MCF 10A (cell line): ENCODE data around the gene PRRX2. TPM values are rescaled to one million over a fixed set of nuclear protein-coding genes. Genes with fewer than 3 reads are reported as not detected.
"Not testable (repeated sequence)": the region's sequence is repeated elsewhere in the genome, so short reads cannot be mapped to it uniquely, and the experiment has no call there.

Source experiments
- BruUV-seq: library from RNA; stranded (reverse); fragments of 400-500 nt; replicated peaks from 2 replicates; lab custom pipeline; 2021; lab: Mats Ljungman, UMichigan
- CTCF ChIA-PET: fragments of 300-600 bp; sonication (Branson Sonifier 250); formaldehyde crosslinking; extraction: SDS; loops from one replicate; lab custom pipeline; 2021; ENCODE audit warnings: antibody characterized with exemption, inconsistent platforms; lab: Yijun Ruan, JAX
- POLR2A ChIA-PET: fragments of 300-600, 350-650 bp; sonication (Branson Sonifier 250); formaldehyde crosslinking; extraction: SDS; loops from one replicate; lab custom pipeline; 2020; ENCODE audit warnings: antibody characterized with exemption, inconsistent platforms; lab: Yijun Ruan, JAX
- DNase-seq: peaks from one replicate; pipeline ENCODE4 v3.0.0-alpha.2; 2018; ENCODE audit not compliant: unreplicated experiment
- H3K27ac Mint-ChIP-seq: one replicate; pipeline ENCODE4 v1.8.0; 2022; ENCODE audit warnings: mild to moderate bottlenecking, low read depth, mixed read lengths; ENCODE audit not compliant: unreplicated experiment
- H3K27me3 Mint-ChIP-seq: one replicate; pipeline ENCODE4 v1.8.0; 2022; ENCODE audit warnings: mixed read lengths; ENCODE audit not compliant: insufficient read depth, unreplicated experiment
- H3K36me3 Mint-ChIP-seq: one replicate; pipeline ENCODE4 v1.8.0; 2022; ENCODE audit warnings: mild to moderate bottlenecking, moderate library complexity, mixed read lengths; ENCODE audit not compliant: insufficient read depth, unreplicated experiment
- H3K4me1 Mint-ChIP-seq: one replicate; pipeline ENCODE4 v1.8.0; 2022; ENCODE audit warnings: mixed read lengths; ENCODE audit not compliant: insufficient read depth, unreplicated experiment
- H3K4me3 Mint-ChIP-seq: one replicate; pipeline ENCODE4 v1.8.0; 2022; ENCODE audit warnings: mild to moderate bottlenecking, moderate library complexity, mixed read lengths; ENCODE audit not compliant: unreplicated experiment
- H3K9me3 Mint-ChIP-seq: one replicate; pipeline ENCODE4 v1.8.0; 2022; ENCODE audit warnings: mixed read lengths; ENCODE audit not compliant: unreplicated experiment
- CTCF ChIP-seq: fragments of 200-600 bp; IDR thresholded peaks from one replicate; pipeline ENCODE4 v1.8.0; 2022; ENCODE audit warnings: antibody characterized with exemption, mild to moderate bottlenecking; ENCODE audit not compliant: unreplicated experiment
- intact Hi-C: fragments of 100-400 bp; cut with micrococcal nuclease; formaldehyde crosslinking; loops from 2 replicates; pipeline ENCODE4 v1.14.1; 2022
- total RNA-seq: library from RNA; stranded (reverse); gene quantifications from 2 replicates; pipeline ENCODE4 v1.2.3, GENCODE V29; 2022

PRRX2 gene
- total RNA-seq, 1 experiment from 2014 or later = not detected

GRCh38 chr9:129635099-129636065 is 30.1 kb upstream of the PRRX2 start:
- Mint-ChIP-seq H3K27ac (no peak overlapping the region), H3K9me3 (no peaks in the 10 kb centered on the region), H3K4me1 (peaks cover 16% of the 10 kb centered on the region), H3K36me3 (peaks cover 49% of the 10 kb centered on the region), H3K4me3 (no peak overlapping the region), H3K27me3 (no peaks in the 10 kb centered on the region)
- intact Hi-C loops = no loop called here
- CTCF ChIA-PET = interaction anchor here (0.7 to 1.6 kb wide), 3 partner anchors 11 to 510 kb away, joined by 3 to 7 read pairs (median 3); no protein-coding TSS in a partner anchor
- BruUV-seq = no TSS peak
- no peak for TF ChIP-seq CTCF
- POLR2A ChIA-PET = interaction anchor here (1.5 kb wide), 1 partner anchor 9 kb away, joined by 4 read pairs; the partner anchor contains the start of gene NTMT1
- DNase-seq = no peak

GRCh38 chr9:129636343-129636742 is 29.1 kb upstream of the PRRX2 start:
- Mint-ChIP-seq H3K36me3 (peaks cover 49% of the 10 kb centered on the region), H3K4me1 (peaks cover 13% of the 10 kb centered on the region)
- POLR2A ChIA-PET = interaction anchor here (6.5 kb wide), 1 partner anchor 8 kb away, joined by 55 read pairs; the partner anchor contains the start of gene NTMT1
- H3K4me3 Mint-ChIP-seq, BruUV-seq, H3K9me3 Mint-ChIP-seq, H3K27me3 Mint-ChIP-seq, CTCF ChIA-PET, DNase-seq, H3K27ac Mint-ChIP-seq, intact Hi-C loops: not testable (repeated sequence)

- H3K4me1 Mint-ChIP-seq = peaks cover 8% of the 10 kb centered on the region
- CTCF ChIA-PET = interaction anchor here (0.7 to 1.5 kb wide), 2 partner anchors 13 to 194 kb away, joined by 3 to 4 read pairs; no protein-coding TSS in a partner anchor
- peaks cover 49% of the 10 kb centered on the region for H3K36me3 Mint-ChIP-seq
- H3K27ac Mint-ChIP-seq = no peak overlapping the region
- no peaks in the 10 kb centered on the region for H3K9me3 Mint-ChIP-seq
- no peaks in the 10 kb centered on the region for H3K27me3 Mint-ChIP-seq
- no peak overlapping the region for H3K4me3 Mint-ChIP-seq
- POLR2A ChIA-PET = interaction anchor here (0.6 to 6.5 kb wide), 2 partner anchors 8 to 152 kb away, joined by 3 to 55 read pairs; partner anchors contain the start of gene NTMT1
- intact Hi-C loops = no loop called here
- no TSS peak for BruUV-seq
- DNase-seq = no peak
- TF ChIP-seq CTCF = no peak
Measured at GRCh38 chr9:129637102-129637501, 28.3 kb upstream of the PRRX2 start.

GRCh38 chr9:129637673-129638439 is 27.6 kb upstream of the PRRX2 start:
- TSS peak; percentile 10 for BruUV-seq
- no peaks in the 10 kb centered on the region for H3K27me3 Mint-ChIP-seq

More at GRCh38 chr9:129637673-129638439, 27.6 kb upstream of the PRRX2 start:
- TF ChIP-seq CTCF = no peak
- ChIA-PET POLR2A (interaction anchor here (0.7 to 6.5 kb wide), 2 partner anchors 9 to 151 kb away, joined by 3 to 55 read pairs; partner anchors contain the start of gene NTMT1), CTCF (interaction anchor here (0.5 to 1.5 kb wide), 4 partner anchors 13 to 292 kb away, joined by 3 to 5 read pairs (median 4); no protein-coding TSS in a partner anchor)
- intact Hi-C loops = no loop called here
- H3K4me1 Mint-ChIP-seq = peaks cover 8% of the 10 kb centered on the region
- no peaks in the 10 kb centered on the region for H3K9me3 Mint-ChIP-seq
- DNase-seq = no peak
- peaks cover 42% of the 10 kb centered on the region for H3K36me3 Mint-ChIP-seq
- H3K27ac Mint-ChIP-seq = no peak overlapping the region
- H3K4me3 Mint-ChIP-seq = no peak overlapping the region
